Stimulated activated CD8-positive, alpha-beta memory T cell treated with anti-CD3 and anti-CD28 coated beads, Interleukin-7, amount 100 ng/mL, for 4 hours (primary cell): Measurements from ENCODE around the gene IL12A.

Source experiments
- DNase-seq, 2 donors: peaks; one replicate each; pipeline ENCODE4 v3.0.0-alpha.2; 2020; ENCODE audit warnings: low read depth in 2 of 2

IL12A gene

GRCh38 chr3:159988617-159989271 is at the start of gene IL12A:
Gene IL12A (plus strand): TSS chr3:159988835.
- DNase-seq, result peak; percentile 70 to 74

GRCh38 chr3:159941038-159942000 is 47.3 kb upstream of the IL12A start:
- DNase-seq, result no peak

DNA sequence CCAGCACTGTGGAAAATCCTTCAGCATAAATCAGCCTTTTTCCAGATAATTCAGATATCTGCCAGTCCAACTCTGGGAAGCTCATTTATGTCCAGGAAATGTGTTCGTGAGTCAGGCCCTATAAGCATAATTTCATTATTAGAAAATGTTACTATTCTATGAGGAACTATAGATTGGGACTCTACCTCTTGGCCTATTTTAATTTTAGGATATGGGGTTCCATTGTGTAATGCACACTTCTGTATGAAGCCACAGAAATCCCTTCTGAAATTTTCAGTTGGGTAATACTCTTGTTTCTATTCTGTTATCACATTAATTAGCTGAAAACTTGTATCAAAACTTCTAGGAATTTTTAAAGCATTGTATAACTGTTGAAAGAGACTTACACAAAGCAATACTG is 43.9 kb upstream of the IL12A start:
- no peak for DNase-seq

DNA sequence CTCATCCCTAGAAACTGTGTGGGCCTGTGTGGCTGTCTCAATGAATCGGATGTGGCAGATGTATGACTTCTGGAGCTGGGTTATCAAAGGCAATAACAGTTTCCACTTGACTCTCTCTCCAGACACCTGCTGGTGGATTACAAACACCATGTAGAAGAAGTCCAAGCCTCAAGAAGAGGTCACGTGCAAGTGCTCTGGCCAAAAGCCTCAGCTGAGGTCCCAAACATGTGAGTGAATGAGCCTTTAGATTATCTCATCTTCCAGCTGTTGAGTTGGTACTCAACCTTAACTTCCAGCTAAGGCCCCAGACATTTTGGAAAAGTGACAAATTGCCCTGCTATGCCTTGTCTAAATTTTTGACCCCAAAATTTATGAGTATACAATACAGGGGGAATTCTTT is 42.7 kb upstream of the IL12A start:
- no peak for DNase-seq

- DNase-seq, result no peak
These were observed 41.4 kb upstream of the IL12A start for GRCh38 chr3:159947220-159947619.

DNA sequence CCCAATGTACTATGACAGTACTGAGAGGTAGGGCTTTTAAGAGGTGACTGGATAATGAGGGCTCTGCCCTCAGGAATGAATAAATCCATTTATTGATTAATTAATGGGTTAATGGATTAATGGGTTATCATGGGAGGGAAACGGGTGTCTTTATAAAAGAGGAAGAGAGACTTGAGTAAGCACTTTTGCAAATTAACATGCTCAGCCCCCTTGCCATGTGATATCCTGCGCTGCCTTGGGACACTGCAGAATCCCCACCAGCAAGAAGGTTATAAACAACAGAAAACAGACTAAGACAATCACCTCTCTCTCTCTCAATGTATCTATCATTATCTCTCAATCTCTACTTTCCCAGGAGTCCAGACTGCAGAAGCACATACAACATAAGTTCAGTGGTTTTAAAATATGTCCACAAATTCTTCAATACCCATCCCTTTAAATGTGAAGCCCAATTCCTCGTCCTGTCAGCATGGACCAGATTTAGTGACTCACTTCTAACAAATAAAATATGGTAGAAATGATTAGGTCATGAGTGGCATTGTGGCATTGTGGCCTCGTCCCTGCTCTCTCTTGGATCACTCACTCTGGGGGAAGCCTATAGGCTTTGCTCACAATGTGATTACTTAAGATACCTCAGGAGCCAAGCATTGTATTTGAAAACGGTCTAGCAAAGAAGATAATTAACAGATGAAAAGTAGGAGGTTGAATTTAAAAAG is 40.0 kb upstream of the IL12A start:
- no peak for DNase-seq

DNA sequence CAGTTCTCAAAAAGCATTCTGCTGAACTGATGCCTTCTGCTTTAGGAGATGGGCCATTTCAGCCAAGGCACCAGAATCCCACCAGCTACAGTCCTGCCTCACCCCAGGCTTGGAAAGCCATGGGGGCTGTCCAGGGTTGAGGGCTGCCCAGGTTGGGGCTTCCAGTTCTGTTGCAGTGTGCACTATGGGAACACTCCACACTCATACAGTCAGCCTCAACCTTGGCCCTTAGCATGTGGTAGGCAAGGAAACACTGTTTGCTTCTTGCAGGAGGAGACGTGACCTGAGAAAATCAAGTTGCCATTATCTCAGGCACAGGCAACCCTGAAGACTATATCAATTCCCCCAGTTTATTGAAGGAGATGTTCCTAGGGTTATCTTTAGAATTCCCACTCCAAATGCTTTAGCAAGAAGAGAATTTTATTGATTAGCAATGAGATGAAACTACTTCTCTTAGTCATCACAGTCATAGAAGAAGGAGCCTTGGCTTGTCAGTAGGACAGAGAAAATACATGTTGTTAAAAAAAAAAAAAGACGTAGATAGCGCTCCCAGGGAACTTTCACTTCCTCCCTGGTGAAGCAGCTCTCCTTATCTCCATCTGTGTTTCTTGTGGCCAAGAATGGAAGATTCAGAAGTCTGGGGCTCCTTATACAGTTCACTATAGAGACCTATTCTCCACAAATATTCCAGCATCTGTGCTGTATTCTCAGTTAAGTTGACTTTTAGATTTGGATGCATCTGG is 38.3 kb upstream of the IL12A start:
- DNase-seq, result no peak

DNA sequence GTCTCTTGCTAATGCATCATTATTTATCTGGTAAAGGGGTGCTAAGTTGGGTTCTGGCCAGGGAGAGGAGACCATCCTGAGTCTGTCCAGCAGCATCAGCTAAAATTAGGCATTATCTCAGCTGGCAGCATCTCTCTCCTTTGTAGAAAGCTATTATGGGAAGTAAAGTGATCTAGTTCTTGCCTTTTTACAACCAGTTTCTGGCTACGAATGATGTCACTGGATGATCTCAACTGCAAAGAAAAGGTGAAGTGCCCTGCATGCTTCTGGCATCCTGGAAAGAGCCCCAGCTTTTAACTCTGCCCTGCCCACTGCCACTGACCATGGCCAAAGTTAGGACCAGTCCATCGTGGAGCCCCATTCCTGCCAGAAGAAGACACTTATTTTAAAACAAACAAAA is 37.1 kb upstream of the IL12A start:
- DNase-seq, result no peak

GRCh38 chr3:159953325-159954085 is 35.1 kb upstream of the IL12A start:
- DNase-seq, result no peak

GRCh38 chr3:159960188-159961148 is 28.2 kb upstream of the IL12A start:
- no peak for DNase-seq

GRCh38 chr3:159964166-159964973 is 24.3 kb upstream of the IL12A start:
- no peak for DNase-seq

DNA sequence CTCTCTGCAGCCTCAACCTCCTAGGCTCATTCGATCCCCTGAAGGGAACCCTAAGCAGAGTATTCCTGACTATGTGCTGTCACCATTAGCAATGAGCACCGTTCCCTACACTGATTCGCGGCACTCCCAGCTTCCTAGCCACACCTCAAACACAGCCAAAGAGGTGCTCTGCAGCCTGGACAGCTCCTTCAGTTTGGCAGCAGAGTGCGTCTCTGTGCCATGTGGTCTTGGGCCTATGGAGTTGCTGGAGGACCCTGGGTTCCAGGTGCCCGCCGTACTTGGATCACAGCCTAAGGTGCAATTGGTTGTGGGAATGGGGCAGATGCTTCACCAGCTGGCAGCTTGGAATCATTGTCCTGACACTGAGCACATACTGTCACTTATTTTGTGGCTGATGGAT is 17.3 kb upstream of the IL12A start:
- no peak for DNase-seq

GRCh38 chr3:159977295-159977694 is 11.3 kb upstream of the IL12A start:
- DNase-seq, result no peak

GRCh38 chr3:159978353-159978752 is 10.3 kb upstream of the IL12A start:
- no peak for DNase-seq

DNA sequence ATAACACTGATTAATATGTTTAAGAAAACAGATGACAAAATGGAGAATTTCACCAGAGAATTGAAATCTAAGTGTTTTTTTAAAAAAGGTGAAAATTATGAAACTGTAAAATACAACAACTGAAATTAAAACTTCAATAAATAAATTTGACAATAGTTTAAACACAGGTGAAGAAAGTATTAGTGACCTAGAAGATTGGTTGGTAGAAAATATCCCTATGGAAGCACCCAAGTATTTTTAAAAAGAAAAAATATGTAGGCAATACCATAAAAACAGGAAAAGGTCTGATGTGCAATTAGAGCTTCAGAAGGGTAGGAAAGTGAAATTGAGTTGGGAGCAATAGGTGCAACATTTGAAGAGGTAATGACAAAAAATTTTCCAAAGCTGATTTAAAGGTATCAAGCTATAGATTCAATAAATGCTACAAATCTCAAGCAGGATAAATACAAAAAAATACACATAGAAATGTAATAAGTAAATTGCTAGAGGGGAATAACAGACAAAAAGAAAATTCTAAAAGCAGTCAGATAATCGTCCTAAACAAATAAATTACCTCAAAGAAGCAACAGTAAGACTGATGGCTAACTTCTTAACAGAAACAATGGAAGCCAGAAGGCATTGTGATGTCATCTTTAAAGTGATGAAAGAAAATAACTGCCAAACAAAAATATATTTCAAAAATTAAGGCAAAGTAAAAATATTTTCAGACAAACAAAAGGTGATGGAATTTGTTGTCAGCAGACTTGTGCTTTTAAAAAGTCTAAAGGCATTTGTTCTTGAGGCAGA is 9.5 kb upstream of the IL12A start:
- DNase-seq, result no peak

DNA sequence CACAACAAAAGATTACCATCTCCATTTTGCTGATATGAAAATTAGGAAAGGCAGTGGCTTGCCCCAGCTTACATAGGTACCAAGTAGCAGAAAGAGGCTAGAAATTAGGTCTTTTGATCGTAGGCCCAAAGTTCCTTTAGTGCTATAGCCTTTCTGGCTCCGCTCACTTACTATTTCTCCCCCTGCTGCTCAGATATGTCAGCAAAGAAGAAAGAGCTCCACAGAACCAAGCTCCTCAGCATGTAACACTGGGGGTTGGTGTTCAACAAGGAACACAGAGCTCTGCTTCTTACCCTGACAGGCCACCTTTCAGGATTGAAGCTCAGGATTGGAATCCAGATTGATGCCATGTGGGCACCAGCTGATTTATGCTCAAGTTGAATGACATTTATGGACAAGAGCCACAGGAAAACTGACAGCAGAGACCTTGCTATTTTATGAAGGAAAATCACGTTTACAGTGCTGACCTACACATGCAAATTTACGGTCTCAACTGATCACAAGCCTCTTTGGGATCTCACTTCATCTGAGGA is 6.1 kb upstream of the IL12A start:
- no peak for DNase-seq

GRCh38 chr3:159987291-159987711 is 1.3 kb upstream of the IL12A start:
- no peak for DNase-seq
